H9 (cell line): ENCODE data around the gene OR6S1. TPM values are rescaled to one million over a fixed set of nuclear protein-coding genes. Genes with fewer than 3 reads are reported as not detected.
A peak's percentile ranks its signal among the peaks of the same experiment; 100 is the strongest.

Experiments used
- DNase-seq: peaks from one replicate; pipeline ENCODE4 v3.0.0-alpha.2; 2017
- H2AFZ ChIP-seq: one replicate; pipeline ENCODE4 v1.6.1; 2013; ENCODE audit warnings: mild to moderate bottlenecking, low read length, control low read depth, moderate library complexity
- H2AK5ac ChIP-seq: 2 replicates; pipeline ENCODE4 v1.6.1; 2013; ENCODE audit warnings: low read length, control low read depth, mixed read lengths; ENCODE audit not compliant: insufficient read length
- H2BK120ac ChIP-seq: one replicate; pipeline ENCODE4 v1.6.1; 2013; ENCODE audit warnings: low read depth, mild to moderate bottlenecking, low read length, control low read depth, inconsistent platforms; ENCODE audit not compliant: poor library complexity, severe bottlenecking
- H2BK12ac ChIP-seq: 2 replicates; pipeline ENCODE4 v1.6.1; 2013; ENCODE audit warnings: low read length, control low read depth, mixed read lengths, low read depth; ENCODE audit not compliant: insufficient read length
- H2BK15ac ChIP-seq: 2 replicates; pipeline ENCODE4 v1.6.1; 2013; ENCODE audit warnings: low read depth, low read length, control low read depth
- H2BK20ac ChIP-seq: one replicate; pipeline ENCODE4 v1.6.1; 2013; ENCODE audit warnings: low read depth, mild to moderate bottlenecking, low read length, control low read depth, inconsistent platforms; ENCODE audit not compliant: poor library complexity, severe bottlenecking
- H2BK5ac ChIP-seq: 2 replicates; pipeline ENCODE4 v1.6.1; 2013; ENCODE audit warnings: low read length, control low read depth, mixed read lengths; ENCODE audit not compliant: insufficient read length
- H3K14ac ChIP-seq: 2 replicates; pipeline ENCODE4 v1.6.1; 2013; ENCODE audit warnings: low read length, control low read depth; ENCODE audit not compliant: insufficient read depth
- H3K18ac ChIP-seq: 2 replicates; pipeline ENCODE4 v1.6.1; 2013; ENCODE audit warnings: low read depth, mild to moderate bottlenecking, mixed read lengths, low read length, control low read depth; ENCODE audit not compliant: insufficient read length
- H3K23ac ChIP-seq: 2 replicates; pipeline ENCODE4 v1.6.1; 2013; ENCODE audit warnings: low read length, control low read depth, mixed read lengths, low read depth; ENCODE audit not compliant: insufficient read length
- H3K23me2 ChIP-seq: 2 replicates; pipeline ENCODE4 v1.6.1; 2013; ENCODE audit warnings: low read depth, mild to moderate bottlenecking, mixed read lengths, low read length, control low read depth; ENCODE audit not compliant: insufficient read length, poor library complexity, severe bottlenecking
- H3K27ac ChIP-seq: 2 replicates; pipeline ENCODE4 v1.5.1; 2013; ENCODE audit warnings: low read length, control low read depth, mixed read lengths, low read depth; ENCODE audit not compliant: insufficient read length
- H3K27me3 ChIP-seq: 2 replicates; pipeline ENCODE4 v1.6.1; 2013; ENCODE audit warnings: low read length, control low read depth, inconsistent platforms; ENCODE audit not compliant: insufficient read depth
- H3K4ac ChIP-seq: 2 replicates; pipeline ENCODE4 v1.6.1; 2013; ENCODE audit warnings: low read depth, mild to moderate bottlenecking, control low read depth, inconsistent platforms, low read length, moderate library complexity
- H3K4me1 ChIP-seq: 2 replicates; pipeline ENCODE4 v1.6.1; 2013; ENCODE audit warnings: low read length, control low read depth, inconsistent platforms; ENCODE audit not compliant: insufficient read depth
- H3K4me2 ChIP-seq: 2 replicates; pipeline ENCODE4 v1.6.1; 2013; ENCODE audit warnings: low read length, control low read depth, mixed read lengths; ENCODE audit not compliant: insufficient read length, insufficient read depth
- H3K56ac ChIP-seq: 2 replicates; pipeline ENCODE4 v1.6.1; 2013; ENCODE audit warnings: low read depth, mild to moderate bottlenecking, mixed read lengths, low read length, control low read depth; ENCODE audit not compliant: insufficient read length
- H3K79me1 ChIP-seq: 2 replicates; pipeline ENCODE4 v1.6.1; 2013; ENCODE audit warnings: low read depth, mild to moderate bottlenecking, moderate library complexity, low read length, control low read depth, inconsistent platforms; ENCODE audit not compliant: insufficient read depth, poor library complexity, severe bottlenecking
- H3K79me2 ChIP-seq: 2 replicates; pipeline ENCODE4 v1.6.1; 2013; ENCODE audit warnings: low read length, control low read depth, inconsistent platforms; ENCODE audit not compliant: insufficient read depth
- H3K9ac ChIP-seq: 2 replicates; pipeline ENCODE4 v1.6.1; 2013; ENCODE audit warnings: low read length, control low read depth, mixed read lengths; ENCODE audit not compliant: insufficient read length; ENCODE audit errors: extremely low read depth
- H3K9me3 ChIP-seq: one replicate; pipeline ENCODE4 v1.6.1; 2013; ENCODE audit warnings: low read depth, low read length, inconsistent platforms; ENCODE audit not compliant: control insufficient read depth
- H3T11ph ChIP-seq: one replicate; pipeline ENCODE4 v1.6.1; 2013; ENCODE audit warnings: mild to moderate bottlenecking, low read length, control low read depth, inconsistent platforms
- H4K20me1 ChIP-seq: one replicate; pipeline ENCODE4 v1.6.1; 2013; ENCODE audit not compliant: control insufficient read depth, insufficient read length, insufficient read depth
- H4K5ac ChIP-seq: 2 replicates; pipeline ENCODE4 v1.6.1; 2013; ENCODE audit warnings: low read depth, mild to moderate bottlenecking, mixed read lengths, low read length, control low read depth; ENCODE audit not compliant: insufficient read length
- H4K8ac ChIP-seq: replicated peaks from 2 replicates; pipeline ENCODE4 v1.6.1; 2013; ENCODE audit warnings: low read length, control low read depth, mixed read lengths, low read depth; ENCODE audit not compliant: insufficient read length
- H4K91ac ChIP-seq: 2 replicates; pipeline ENCODE4 v1.6.1; 2013; ENCODE audit warnings: low read depth, mild to moderate bottlenecking, moderate library complexity, mixed read lengths, low read length, control low read depth; ENCODE audit not compliant: insufficient read length
- H3K27ac Mint-ChIP-seq, 3 experiments: 2 replicates in 2 of 3; 3 replicates in 1 of 3; pipeline ENCODE4 v1.8.0; 2020 to 2021; ENCODE audit warnings: mixed read lengths in 3 of 3, mild to moderate bottlenecking in 1 of 3, moderate library complexity in 1 of 3
- H3K27me3 Mint-ChIP-seq: 2 replicates; pipeline ENCODE4 v1.8.0; 2021; ENCODE audit warnings: low read depth, mild to moderate bottlenecking, moderate library complexity, mixed read lengths
- H3K36me3 Mint-ChIP-seq, 3 experiments: 2 replicates in 2 of 3; 3 replicates in 1 of 3; pipeline ENCODE4 v1.8.0; 2020 to 2021; ENCODE audit warnings: low read depth in 3 of 3, mixed read lengths in 3 of 3; ENCODE audit not compliant: insufficient read depth in 1 of 3
- H3K4me1 Mint-ChIP-seq, 2 experiments: 2 replicates each; pipeline ENCODE4 v1.8.0; 2020; ENCODE audit warnings: mixed read lengths in 2 of 2
- H3K4me3 Mint-ChIP-seq, 2 experiments: 2 replicates in 1 of 2; 3 replicates in 1 of 2; pipeline ENCODE4 v1.8.0; 2020 to 2021; ENCODE audit warnings: mild to moderate bottlenecking in 2 of 2, mixed read lengths in 2 of 2, moderate library complexity in 1 of 2
- H3K9me3 Mint-ChIP-seq, 2 experiments: 2 replicates in 1 of 2; 3 replicates in 1 of 2; pipeline ENCODE4 v1.8.0; 2020; ENCODE audit warnings: mild to moderate bottlenecking in 2 of 2, mixed read lengths in 2 of 2, moderate library complexity in 1 of 2
- CTCF ChIP-seq: fragments of 200-600 bp; sonication (generic); conservative IDR thresholded peaks from 3 replicates; pipeline ENCODE4 v1.8.0; 2021; ENCODE audit warnings: antibody characterized with exemption, mild to moderate bottlenecking
- WGBS: extraction: QIAGEN DNeasy Blood & Tissue Kit; methylation state at CpG from one replicate; pipeline ENCODE4 v1.1.7; 2013; ENCODE audit warnings: missing lambda C conversion rate, low lambda C conversion rate, mixed read lengths; ENCODE audit not compliant: insufficient read length; ENCODE audit errors: extremely low coverage; 5-methylcytosine and 5-hydroxymethylcytosine counted together
- total RNA-seq: library from RNA; stranded (reverse); gene quantifications from 2 replicates; pipeline ENCODE4 v1.2.1, GENCODE V29; 2021

The OR6S1 gene
- total RNA-seq, 1 experiment from 2014 or later, result not detected

DNA sequence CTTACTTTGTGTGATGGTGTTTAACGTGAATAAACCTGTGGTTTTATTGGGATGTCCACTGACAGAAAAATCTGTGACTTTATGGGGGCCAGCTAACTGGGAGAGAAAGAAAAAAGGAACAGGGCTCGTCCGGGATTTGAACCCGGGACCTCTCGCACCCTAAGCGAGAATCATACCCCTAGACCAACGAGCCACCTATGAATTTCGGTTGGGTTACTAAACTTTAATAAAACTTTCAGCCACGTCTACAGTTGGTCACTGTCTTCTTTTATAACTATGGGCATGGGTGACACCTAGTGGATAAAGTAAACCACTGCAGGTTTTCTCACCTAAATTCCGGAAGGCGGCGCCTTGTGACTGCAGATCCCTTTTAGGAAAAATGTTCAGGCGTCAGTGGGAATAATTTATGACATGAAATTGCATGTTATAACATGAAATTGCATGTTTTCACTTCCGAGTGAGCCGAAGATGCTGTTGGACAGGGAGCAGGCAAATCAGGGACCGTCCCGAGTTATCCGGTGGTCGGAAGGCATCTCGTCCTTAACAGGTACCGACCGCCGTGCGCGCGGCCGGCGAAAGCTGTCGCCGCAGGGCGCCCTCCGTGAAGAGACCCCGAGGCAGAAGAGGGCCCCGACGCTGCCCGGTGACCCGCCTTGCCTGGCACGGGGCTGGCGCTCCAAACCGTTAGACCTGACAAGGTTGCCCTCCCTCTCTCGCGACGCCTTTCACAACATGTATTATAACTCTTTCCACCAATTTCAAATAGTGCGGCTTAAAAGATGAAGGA lies 32.1 kb downstream of the OR6S1 start:
- peak overlapping the region; percentile 37 for H2AFZ ChIP-seq
- no peaks in the 10 kb centered on the region for H4K20me1 ChIP-seq
- H3T11ph ChIP-seq, result no peak overlapping the region
- H2BK15ac ChIP-seq, result no peak overlapping the region
- H2BK12ac ChIP-seq, result no peak overlapping the region
- no peak overlapping the region for H4K5ac ChIP-seq
- H3K36me3 Mint-ChIP-seq, result no peaks in the 10 kb centered on the region
- H2AK5ac ChIP-seq, result no peak overlapping the region
- H3K27ac Mint-ChIP-seq, result no peak overlapping the region
- H3K79me1 ChIP-seq, result no peaks in the 10 kb centered on the region
- no peak overlapping the region for H3K56ac ChIP-seq
- H3K14ac ChIP-seq, result no peak overlapping the region
- no peak overlapping the region for H3K4me3 Mint-ChIP-seq
- no peak overlapping the region for H4K91ac ChIP-seq
- no peak overlapping the region for H2BK5ac ChIP-seq
- H3K9me3 Mint-ChIP-seq, result no peaks in the 10 kb centered on the region; a peak in 1 of 5 replicates
- H2BK120ac ChIP-seq, result no peak overlapping the region
- H2BK20ac ChIP-seq, result no peak overlapping the region
- peak; percentile 82 for DNase-seq
- TF ChIP-seq CTCF, result peak; percentile 97
- peak overlapping the region; percentile 85 for H3K4me2 ChIP-seq
- peak overlapping the region; percentile 67 for H3K9ac ChIP-seq
- no peaks in the 10 kb centered on the region for H3K79me2 ChIP-seq
- H3K27me3 ChIP-seq, result no peaks in the 10 kb centered on the region
- no peak overlapping the region for H4K8ac ChIP-seq
- peaks cover 5% of the 10 kb centered on the region for H3K23me2 ChIP-seq
- no CpG with 5 or more reads among the region's 44 CpGs for WGBS
- no peak overlapping the region for H3K23ac ChIP-seq
- H3K4me1 ChIP-seq, result no peaks in the 10 kb centered on the region; the same call in 1 of the 2 replicates
- no peak overlapping the region for H3K18ac ChIP-seq
- H3K9me3 ChIP-seq, result no peaks in the 10 kb centered on the region
- H3K4me1 Mint-ChIP-seq, result peaks cover 8 to 9% of the 10 kb centered on the region in 2 experiments
- H3K4ac ChIP-seq, result no peak overlapping the region
- H3K27me3 Mint-ChIP-seq, result no peaks in the 10 kb centered on the region
- H3K27ac ChIP-seq, result no peak overlapping the region
